ENCODE results near the gene CAMSAP2. TPM values are rescaled to one million over a fixed set of nuclear protein-coding genes. Genes with fewer than 3 reads are reported as not detected.

The CAMSAP2 gene
- total RNA-seq, 1 experiment from 2014 or later: 20.7 TPM

- ATAC-seq (no peak), DNase-seq (ENCODE audit: low spot score) (no peak)
- Mint-ChIP-seq H3K4me1 (peaks cover 56% of the 10 kb centered on the region), H3K27ac (no peak overlapping the region), H3K36me3 (no peaks in the 10 kb centered on the region), H3K27me3 (ENCODE audit: low read depth) (peaks cover 3% of the 10 kb centered on the region; the same call in 1 of the 2 replicates), H3K4me3 (no peak overlapping the region), H3K9me3 (no peaks in the 10 kb centered on the region)
- CTCF ChIA-PET: interaction anchor here (1.6 to 2.2 kb wide), 6 partner anchors 16 to 225 kb away, joined by 3 to 15 read pairs (median 8); partner anchors contain the start of gene GPR25
- POLR2A ChIA-PET: no interaction called here
- TF ChIP-seq ESRRA (CRISPR knock-in tag; IDR thresholded peaks at IDR 0.05; ENCODE audit: borderline replicate concordance) (no peak), ETV6 (CRISPR knock-in tag; IDR thresholded peaks at IDR 0.05) (no peak), ZNF219 (CRISPR knock-in tag; IDR thresholded peaks at IDR 0.05; ENCODE audit: borderline replicate concordance) (no peak), PRDM15 (CRISPR knock-in tag; IDR thresholded peaks at IDR 0.05) (no peak), NFE2L1 (CRISPR knock-in tag; IDR thresholded peaks at IDR 0.05) (no peak), CBFB (CRISPR knock-in tag; IDR thresholded peaks at IDR 0.05; ENCODE audit: low read depth) (no peak), ATF6 (CRISPR knock-in tag; IDR thresholded peaks at IDR 0.05) (no peak), NFATC4 (CRISPR knock-in tag; IDR thresholded peaks at IDR 0.05) (no peak), AR (CRISPR knock-in tag; IDR thresholded peaks at IDR 0.05) (no peak), ARID4B (CRISPR knock-in tag; IDR thresholded peaks at IDR 0.05; ENCODE audit: borderline replicate concordance) (no peak), HMGA2 (CRISPR knock-in tag; IDR thresholded peaks at IDR 0.05) (no peak), USF2 (CRISPR knock-in tag; IDR thresholded peaks at IDR 0.05) (no peak), ZNF671 (CRISPR knock-in tag; IDR thresholded peaks at IDR 0.05) (no peak)
- TF ChIP-seq, protein P1, sequence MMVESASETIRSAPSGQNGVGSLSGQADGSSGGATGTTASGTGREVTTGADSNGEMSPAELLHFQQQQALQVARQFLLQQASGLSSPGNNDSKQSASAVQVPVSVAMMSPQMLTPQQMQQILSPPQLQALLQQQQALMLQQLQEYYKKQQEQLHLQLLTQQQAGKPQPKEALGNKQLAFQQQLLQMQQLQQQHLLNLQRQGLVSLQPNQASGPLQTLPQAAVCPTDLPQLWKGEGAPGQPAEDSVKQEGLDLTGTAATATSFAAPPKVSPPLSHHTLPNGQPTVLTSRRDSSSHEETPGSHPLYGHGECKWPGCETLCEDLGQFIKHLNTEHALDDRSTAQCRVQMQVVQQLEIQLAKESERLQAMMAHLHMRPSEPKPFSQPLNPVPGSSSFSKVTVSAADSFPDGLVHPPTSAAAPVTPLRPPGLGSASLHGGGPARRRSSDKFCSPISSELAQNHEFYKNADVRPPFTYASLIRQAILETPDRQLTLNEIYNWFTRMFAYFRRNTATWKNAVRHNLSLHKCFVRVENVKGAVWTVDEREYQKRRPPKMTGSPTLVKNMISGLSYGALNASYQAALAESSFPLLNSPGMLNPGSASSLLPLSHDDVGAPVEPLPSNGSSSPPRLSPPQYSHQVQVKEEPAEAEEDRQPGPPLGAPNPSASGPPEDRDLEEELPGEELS (CRISPR knock-in tag; IDR thresholded peaks at IDR 0.05): no peak
- TF ChIP-seq, protein P2, sequence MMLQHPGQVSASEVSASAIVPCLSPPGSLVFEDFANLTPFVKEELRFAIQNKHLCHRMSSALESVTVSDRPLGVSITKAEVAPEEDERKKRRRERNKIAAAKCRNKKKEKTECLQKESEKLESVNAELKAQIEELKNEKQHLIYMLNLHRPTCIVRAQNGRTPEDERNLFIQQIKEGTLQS (CRISPR knock-in tag; conservative IDR thresholded peaks at IDR 0.05): no peak
- TF ChIP-seq, protein P3, sequence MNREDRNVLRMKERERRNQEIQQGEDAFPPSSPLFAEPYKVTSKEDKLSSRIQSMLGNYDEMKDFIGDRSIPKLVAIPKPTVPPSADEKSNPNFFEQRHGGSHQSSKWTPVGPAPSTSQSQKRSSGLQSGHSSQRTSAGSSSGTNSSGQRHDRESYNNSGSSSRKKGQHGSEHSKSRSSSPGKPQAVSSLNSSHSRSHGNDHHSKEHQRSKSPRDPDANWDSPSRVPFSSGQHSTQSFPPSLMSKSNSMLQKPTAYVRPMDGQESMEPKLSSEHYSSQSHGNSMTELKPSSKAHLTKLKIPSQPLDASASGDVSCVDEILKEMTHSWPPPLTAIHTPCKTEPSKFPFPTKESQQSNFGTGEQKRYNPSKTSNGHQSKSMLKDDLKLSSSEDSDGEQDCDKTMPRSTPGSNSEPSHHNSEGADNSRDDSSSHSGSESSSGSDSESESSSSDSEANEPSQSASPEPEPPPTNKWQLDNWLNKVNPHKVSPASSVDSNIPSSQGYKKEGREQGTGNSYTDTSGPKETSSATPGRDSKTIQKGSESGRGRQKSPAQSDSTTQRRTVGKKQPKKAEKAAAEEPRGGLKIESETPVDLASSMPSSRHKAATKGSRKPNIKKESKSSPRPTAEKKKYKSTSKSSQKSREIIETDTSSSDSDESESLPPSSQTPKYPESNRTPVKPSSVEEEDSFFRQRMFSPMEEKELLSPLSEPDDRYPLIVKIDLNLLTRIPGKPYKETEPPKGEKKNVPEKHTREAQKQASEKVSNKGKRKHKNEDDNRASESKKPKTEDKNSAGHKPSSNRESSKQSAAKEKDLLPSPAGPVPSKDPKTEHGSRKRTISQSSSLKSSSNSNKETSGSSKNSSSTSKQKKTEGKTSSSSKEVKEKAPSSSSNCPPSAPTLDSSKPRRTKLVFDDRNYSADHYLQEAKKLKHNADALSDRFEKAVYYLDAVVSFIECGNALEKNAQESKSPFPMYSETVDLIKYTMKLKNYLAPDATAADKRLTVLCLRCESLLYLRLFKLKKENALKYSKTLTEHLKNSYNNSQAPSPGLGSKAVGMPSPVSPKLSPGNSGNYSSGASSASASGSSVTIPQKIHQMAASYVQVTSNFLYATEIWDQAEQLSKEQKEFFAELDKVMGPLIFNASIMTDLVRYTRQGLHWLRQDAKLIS (CRISPR knock-in tag; IDR thresholded peaks at IDR 0.05; ENCODE audit: borderline replicate concordance): no peak
Measured at GRCh38 chr1:200889571-200889970, 150.9 kb downstream of the CAMSAP2 start.
